DND-41 (cell line): ENCODE results near the gene NIPAL3.

Experiments used
- CTCF ChIP-seq: IDR thresholded peaks from 2 replicates; pipeline ENCODE4 v1.5.1; 2012; ENCODE audit warnings: borderline replicate concordance, low read length, moderate library complexity, mild to moderate bottlenecking; ENCODE audit not compliant: poor library complexity, severe bottlenecking; ENCODE audit errors: extremely low read depth
- EZH2 ChIP-seq: IDR thresholded peaks from 3 replicates; pipeline ENCODE4 v1.6.1; 2012; ENCODE audit warnings: borderline replicate concordance, low read depth, mild to moderate bottlenecking, moderate library complexity, low read length, inconsistent platforms; ENCODE audit not compliant: severe bottlenecking

- TF ChIP-seq EZH2 (no peak), CTCF (peak; percentile 88)
These were observed at the start of gene NIPAL3 for GRCh38 chr1:24415334-24415909.
